Kidney (tissue), 14 donors: ENCODE results near the gene PRR29. TPM values are rescaled to one million over a fixed set of nuclear protein-coding genes. Genes with fewer than 3 reads are reported as not detected.
"Not testable (repeated sequence)": the region's sequence is repeated elsewhere in the genome, so short reads cannot be mapped to it uniquely, and the experiment has no call there.

Source experiments
- DNase-seq, 5 donors: peaks; one replicate each; pipeline ENCODE4 v3.0.0-alpha.2; 2013 to 2020
- FAIRE-seq: peaks from 2 replicates; lab custom pipeline; 2012; peaks lifted over from hg19 to GRCh38; lab: Jason Lieb, UNC
- H3K27ac ChIP-seq, 2 donors: one replicate each; pipeline ENCODE4 v1.7.0; 2013; ENCODE audit warnings: low read depth in 2 of 2, low read length in 2 of 2, inconsistent platforms in 1 of 2
- H3K27me3 ChIP-seq: one replicate; pipeline ENCODE4 v1.7.1; 2013; ENCODE audit warnings: low read length, inconsistent platforms; ENCODE audit not compliant: control insufficient read depth, insufficient read depth
- H3K36me3 ChIP-seq, 3 donors: one replicate each; pipeline versions ENCODE4 v1.7.0 to v1.7.1; 2013; ENCODE audit warnings: low read length in 3 of 3, control low read depth in 1 of 3, inconsistent platforms in 1 of 3; ENCODE audit not compliant: insufficient read depth in 3 of 3, control insufficient read depth in 2 of 3
- H3K4me1 ChIP-seq, 3 donors: one replicate each; pipeline versions ENCODE4 v1.7.0 to v1.7.1; 2013; ENCODE audit warnings: low read length in 3 of 3, inconsistent platforms in 1 of 3, low read depth in 1 of 3; ENCODE audit not compliant: control insufficient read depth in 2 of 3, insufficient read depth in 2 of 3
- H3K4me3 ChIP-seq, 3 donors: one replicate each; pipeline versions ENCODE4 v1.7.0 to v1.8.1; 2013; ENCODE audit warnings: low read length in 3 of 3, control low read depth in 1 of 3, inconsistent platforms in 1 of 3
- H3K9ac ChIP-seq, 3 donors: one replicate each; pipeline versions ENCODE4 v1.7.0 to v1.7.1; 2013; ENCODE audit warnings: low read length in 3 of 3, control low read depth in 1 of 3, inconsistent platforms in 1 of 3
- H3K9me3 ChIP-seq, 3 donors: one replicate each; pipeline versions ENCODE4 v1.7.0 to v1.7.1; 2013; ENCODE audit warnings: low read length in 3 of 3, control low read depth in 1 of 3, inconsistent platforms in 1 of 3; ENCODE audit not compliant: control insufficient read depth in 2 of 3, insufficient read depth in 1 of 3
- intact Hi-C: fragments of 100-400 bp; cut with DNase I; formaldehyde crosslinking; loops from one replicate; pipeline ENCODE4 v1.11.1; 2022
- polyA plus RNA-seq: library from polyadenylated mRNA; stranded (reverse); fragments of 350-450 nt; fragmentation: Illumina TruSeq; extraction: RNeasy Lipid Tissue Mini Kit (QIAGEN cat#74804); gene quantifications from one replicate; pipeline ENCODE4 v1.2.3, GENCODE V29; 2014; ENCODE audit warnings: low read depth, low replicate concordance; ENCODE audit not compliant: insufficient read depth
- total RNA-seq: library from RNA; stranded (reverse); fragmentation: NEBNext Ultra II Directional; extraction: Animal tissue kit (Norgen Biotek cat#: 25700); gene quantifications from one replicate; pipeline ENCODE4 v1.2.1, GENCODE V29; 2021
- TF ChIP-seq, protein P1 (sequence below): IDR thresholded peaks from 3 replicates; pipeline ENCODE4 v1.5.1; 2012; ENCODE audit warnings: mild to moderate bottlenecking, moderate library complexity, borderline replicate concordance; ENCODE audit not compliant: insufficient read depth; ENCODE audit errors: extremely low read depth
- donor health status: control.
- donor health status: control.
- donor health status: control.
- donor health status: control.
- donor health status: control.
- donor health status: DM: yes; HTN: yes; CAD: no.
- donor health status: Normal renal cell carcinoma (clear cell type).

Gene PRR29
- total and polyA plus RNA-seq, 2 donors from 2014 or later, result 1.2 to 4.4 TPM

DNA sequence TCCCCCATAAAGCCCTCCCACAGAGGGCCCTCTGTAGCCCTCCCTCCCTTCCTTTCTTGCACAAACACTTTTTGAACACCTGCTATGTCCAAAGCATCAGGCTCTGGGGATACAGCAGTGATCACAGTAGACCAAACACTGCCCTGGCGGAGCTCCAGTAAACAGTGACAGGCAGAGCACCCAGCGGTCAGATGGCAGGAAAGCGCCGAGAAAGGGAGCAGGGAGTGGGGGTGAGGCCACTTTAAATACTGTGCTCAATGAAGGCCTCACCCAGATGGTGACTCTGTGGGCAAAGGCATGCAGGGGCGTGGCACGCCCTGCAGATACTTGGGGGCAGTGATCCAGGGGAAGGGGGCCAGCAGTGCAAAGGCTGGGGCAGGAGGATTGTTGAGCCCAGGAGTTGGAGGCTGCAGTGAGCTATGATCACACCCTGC, 7.6 kb downstream of the PRR29 start:
- peak overlapping the region in 1 of 2 donors; percentile 59 for H3K27ac ChIP-seq
- H3K9me3 ChIP-seq, result no peaks in the 10 kb centered on the region
- peaks cover 0 to 15% (median 3%) of the 10 kb centered on the region in 3 donors for H3K4me1 ChIP-seq
- DNase-seq (peak in 2 of 5 donors; percentile 48 to 80), FAIRE-seq (no peak)
- peak overlapping the region in 2 of 3 donors; percentile 10 to 12 for H3K9ac ChIP-seq
- peak overlapping the region in 1 of 3 donors; percentile 29 for H3K4me3 ChIP-seq
- H3K27me3 ChIP-seq, result no peaks in the 10 kb centered on the region
- intact Hi-C loops, result no loop called here
- H3K36me3 ChIP-seq, result no peaks in the 10 kb centered on the region
- TF ChIP-seq, protein P1, sequence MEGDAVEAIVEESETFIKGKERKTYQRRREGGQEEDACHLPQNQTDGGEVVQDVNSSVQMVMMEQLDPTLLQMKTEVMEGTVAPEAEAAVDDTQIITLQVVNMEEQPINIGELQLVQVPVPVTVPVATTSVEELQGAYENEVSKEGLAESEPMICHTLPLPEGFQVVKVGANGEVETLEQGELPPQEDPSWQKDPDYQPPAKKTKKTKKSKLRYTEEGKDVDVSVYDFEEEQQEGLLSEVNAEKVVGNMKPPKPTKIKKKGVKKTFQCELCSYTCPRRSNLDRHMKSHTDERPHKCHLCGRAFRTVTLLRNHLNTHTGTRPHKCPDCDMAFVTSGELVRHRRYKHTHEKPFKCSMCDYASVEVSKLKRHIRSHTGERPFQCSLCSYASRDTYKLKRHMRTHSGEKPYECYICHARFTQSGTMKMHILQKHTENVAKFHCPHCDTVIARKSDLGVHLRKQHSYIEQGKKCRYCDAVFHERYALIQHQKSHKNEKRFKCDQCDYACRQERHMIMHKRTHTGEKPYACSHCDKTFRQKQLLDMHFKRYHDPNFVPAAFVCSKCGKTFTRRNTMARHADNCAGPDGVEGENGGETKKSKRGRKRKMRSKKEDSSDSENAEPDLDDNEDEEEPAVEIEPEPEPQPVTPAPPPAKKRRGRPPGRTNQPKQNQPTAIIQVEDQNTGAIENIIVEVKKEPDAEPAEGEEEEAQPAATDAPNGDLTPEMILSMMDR, result no peak

DNA sequence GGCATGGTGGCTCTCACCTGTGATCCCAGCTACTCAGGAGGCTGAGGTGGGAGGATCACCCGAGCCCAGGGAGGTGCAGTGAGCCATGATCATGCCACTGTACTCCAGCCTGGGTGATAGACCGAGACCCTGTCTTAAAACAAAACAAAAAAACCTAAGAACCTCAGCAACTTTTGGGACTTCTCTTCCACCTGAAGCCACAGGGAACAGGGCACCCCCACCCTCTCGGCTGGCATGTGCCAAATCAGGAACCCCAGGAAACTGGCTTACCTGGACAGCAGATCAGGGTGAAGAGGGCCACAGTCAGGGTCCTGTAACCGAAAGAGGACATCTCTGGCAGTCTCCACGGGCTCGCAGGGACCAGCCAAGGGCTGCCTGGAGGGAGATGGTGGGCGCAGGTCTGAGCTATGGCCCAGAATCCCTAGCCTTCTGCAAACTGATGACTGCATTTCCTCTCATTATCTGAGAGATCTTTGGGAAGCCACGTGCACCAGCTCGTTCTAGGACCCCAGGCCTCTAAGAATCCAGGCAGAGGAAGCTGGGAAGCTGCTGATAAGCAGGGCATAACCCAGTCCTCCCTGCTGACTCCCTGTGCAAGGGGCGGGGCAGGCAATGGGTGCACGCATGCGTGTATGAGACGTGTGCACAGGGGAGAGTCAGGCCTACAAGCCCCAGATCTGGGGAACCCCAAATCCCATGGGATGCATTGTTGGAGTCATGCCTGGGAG, 8.4 kb downstream of the PRR29 start:
- H3K9ac ChIP-seq, result peak overlapping the region in 1 of 3 donors; percentile 12
- TF ChIP-seq, protein P1, result no peak
- peak in 2 of 5 donors; percentile 65 to 93 for DNase-seq
- H3K4me3 ChIP-seq, result peak overlapping the region in 2 of 3 donors; percentile 12 to 41
- H3K36me3 ChIP-seq, result no peaks in the 10 kb centered on the region
- H3K4me1 ChIP-seq, result peaks cover 0 to 15% (median 3%) of the 10 kb centered on the region in 3 donors
- no peaks in the 10 kb centered on the region for H3K27me3 ChIP-seq
- H3K9me3 ChIP-seq, result no peaks in the 10 kb centered on the region
- intact Hi-C loops, result no loop called here
- no peak for FAIRE-seq
- peak overlapping the region in 1 of 2 donors; percentile 26 for H3K27ac ChIP-seq

DNA sequence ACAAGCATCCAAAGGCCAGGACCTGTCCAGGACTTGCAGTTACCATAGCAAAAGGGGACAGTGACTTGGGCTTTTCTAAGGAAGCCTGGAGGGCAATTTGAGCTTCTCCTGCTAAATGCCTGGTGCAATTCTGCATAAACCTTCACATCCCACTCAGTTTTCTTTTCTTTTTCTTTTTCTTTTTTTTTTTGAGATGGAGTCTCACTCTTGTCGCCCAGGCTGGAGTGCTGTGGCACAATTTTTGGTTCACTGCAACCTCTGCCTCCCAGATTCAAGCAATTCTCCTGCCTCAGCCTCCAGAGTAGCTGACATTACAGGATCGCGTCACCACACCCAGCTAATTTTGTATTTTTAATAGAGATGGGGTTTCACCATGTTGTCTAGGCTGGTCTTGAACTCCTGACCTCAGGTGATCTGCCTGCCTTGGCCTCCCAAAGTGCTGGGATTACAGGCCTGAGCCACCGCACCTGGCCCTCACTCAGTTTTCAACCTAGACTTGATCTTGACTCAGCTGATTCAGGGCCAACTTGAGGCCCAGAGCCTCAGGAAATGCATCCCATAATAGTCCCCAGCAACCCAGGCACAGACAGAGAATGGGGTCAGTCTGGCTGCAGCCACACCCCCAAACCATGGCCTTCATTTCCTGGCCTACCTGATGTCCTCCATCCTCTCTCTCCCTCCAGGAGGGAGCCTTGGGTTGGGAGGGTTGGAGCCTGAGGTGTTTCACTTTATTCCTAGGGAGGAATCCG, 9.1 kb downstream of the PRR29 start:
- not testable (repeated sequence) for FAIRE-seq

DNA sequence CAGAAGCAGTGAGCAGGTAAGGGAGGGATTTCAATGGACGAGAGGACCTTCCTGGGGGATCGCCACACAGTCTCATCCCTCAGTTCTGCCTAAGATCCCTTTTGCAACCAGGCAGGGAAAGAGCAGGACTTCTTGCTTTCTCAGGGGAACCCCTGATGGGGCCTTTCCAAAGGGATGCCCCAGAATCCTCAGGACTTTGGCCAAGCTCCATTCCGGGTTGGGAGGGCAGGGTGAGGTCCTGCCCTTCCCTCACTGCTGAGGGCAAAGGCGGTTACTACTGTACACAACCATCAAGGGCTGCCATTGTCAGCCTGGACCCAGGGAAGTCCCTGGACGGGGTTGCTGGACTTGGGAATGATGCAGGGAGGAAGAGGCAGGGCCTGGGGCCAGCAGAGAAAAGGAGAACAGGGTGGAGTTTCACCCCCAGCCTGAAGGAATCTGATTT, 9.7 kb downstream of the PRR29 start:
- intact Hi-C loops, result no loop called here
- Histone ChIP-seq H3K27me3 (no peaks in the 10 kb centered on the region), H3K4me1 (peaks cover 0 to 15% (median 3%) of the 10 kb centered on the region in 3 donors), H3K27ac (peak overlapping the region in 1 of 2 donors; percentile 32), H3K9me3 (no peaks in the 10 kb centered on the region), H3K36me3 (no peaks in the 10 kb centered on the region), H3K9ac (no peak overlapping the region), H3K4me3 (no peak overlapping the region)
- TF ChIP-seq, protein P1, result no peak
- DNase-seq (peak in 1 of 5 donors; percentile 78), FAIRE-seq (no peak)

More for the DNA sequence above, 9.1 kb downstream of the PRR29 start:
- intact Hi-C loops, H3K36me3 ChIP-seq, H3K27me3 ChIP-seq, H3K9ac ChIP-seq, DNase-seq, H3K4me3 ChIP-seq, H3K9me3 ChIP-seq: not testable (repeated sequence)
- peak overlapping the region in 1 of 2 donors; percentile 32 for H3K27ac ChIP-seq
- peaks cover 0 to 15% (median 3%) of the 10 kb centered on the region in 3 donors for H3K4me1 ChIP-seq
